DOHH2 (cell line): ENCODE results near the gene PCDHGA6.
"Not testable (repeated sequence)": the region's sequence is repeated elsewhere in the genome, so short reads cannot be mapped to it uniquely, and the experiment has no call there.

Experiments used
- H3F3A ChIP-seq: fragments of 200-600 bp; sonication (generic), shearing (Covaris generic); 2 replicates; pipeline ENCODE4 v1.6.0; 2016; ENCODE audit warnings: antibody characterized with exemption, mild to moderate bottlenecking; ENCODE audit not compliant: control insufficient read depth, insufficient read depth
- H3K27ac ChIP-seq: fragments of 200-600 bp; sonication (generic); 2 replicates; pipeline ENCODE4 v1.5.1; 2014; ENCODE audit warnings: low read depth, mild to moderate bottlenecking, low read length, moderate library complexity
- H3K27me3 ChIP-seq: fragments of 200-600 bp; sonication (generic); 2 replicates; pipeline ENCODE4 v1.6.1; 2014; ENCODE audit warnings: mild to moderate bottlenecking, low read length, mixed read lengths; ENCODE audit not compliant: control insufficient read depth
- H3K36me3 ChIP-seq: fragments of 200-600 bp; sonication (generic); 2 replicates; pipeline ENCODE4 v1.6.1; 2014; ENCODE audit warnings: mild to moderate bottlenecking, low read length, moderate library complexity, mixed read lengths; ENCODE audit not compliant: control insufficient read depth
- H3K4me1 ChIP-seq: fragments of 200-600 bp; sonication (generic); 2 replicates; pipeline ENCODE4 v1.6.1; 2014; ENCODE audit warnings: mild to moderate bottlenecking, low read length, mixed read lengths; ENCODE audit not compliant: control insufficient read depth
- H3K4me2 ChIP-seq: fragments of 200-600 bp; sonication (generic); 2 replicates; pipeline ENCODE4 v1.6.0; 2014; ENCODE audit warnings: mild to moderate bottlenecking, low read length, moderate library complexity
- H3K4me3 ChIP-seq: fragments of 200-600 bp; sonication (generic); 2 replicates; pipeline ENCODE4 v1.5.1; 2014; ENCODE audit warnings: mild to moderate bottlenecking, low read length, mixed read lengths
- H3K79me2 ChIP-seq: fragments of 200-600 bp; sonication (generic); 2 replicates; pipeline ENCODE4 v1.6.1; 2014; ENCODE audit warnings: mild to moderate bottlenecking, low read length, mixed read lengths; ENCODE audit not compliant: control insufficient read depth
- H3K9me2 ChIP-seq: fragments of 200-600 bp; sonication (generic); replicated peaks from 2 replicates; pipeline ENCODE4 v1.6.1; 2014; ENCODE audit warnings: mild to moderate bottlenecking, low read length, mixed read lengths; ENCODE audit not compliant: control insufficient read depth
- H3K9me3 ChIP-seq: fragments of 200-600 bp; sonication (generic); 2 replicates; pipeline ENCODE4 v1.6.1; 2014; ENCODE audit warnings: antibody characterized with exemption, low read length, mixed read lengths; ENCODE audit not compliant: control insufficient read depth, insufficient read depth
- H4K20me1 ChIP-seq: fragments of 200-600 bp; sonication (generic); 2 replicates; pipeline ENCODE4 v1.6.0; 2014; ENCODE audit warnings: low read depth, mild to moderate bottlenecking, antibody characterized with exemption, low read length, moderate library complexity; ENCODE audit not compliant: control insufficient read depth, insufficient read depth
- CTCF ChIP-seq: fragments of 200-600 bp; sonication (generic); IDR thresholded peaks from one replicate; pipeline ENCODE4 v1.5.1; 2014; ENCODE audit warnings: antibody characterized with exemption, mild to moderate bottlenecking, low read depth, low read length; ENCODE audit not compliant: poor library complexity, severe bottlenecking
- EZH2phosphoT487 ChIP-seq: fragments of 200-600 bp; sonication (generic); IDR thresholded peaks from 2 replicates; pipeline ENCODE4 v1.6.1; 2017; ENCODE audit warnings: borderline replicate concordance, mild to moderate bottlenecking, antibody characterized with exemption, low read length, moderate library complexity, mixed read lengths

PCDHGA6 gene

GRCh38 chr5:141397756-141398551 is 24.3 kb downstream of the PCDHGA6 start, which contains the start of gene PCDHGB5:
TSS of gene PCDHGB5 (plus strand) at chr5:141397947. CDS start at chr5:141398128, 181 bp downstream.
- peaks cover 16% of the 10 kb centered on the region for H3K79me2 ChIP-seq
- peak; percentile 43 for TF ChIP-seq CTCF
- not testable (repeated sequence) for H3K27me3 ChIP-seq, H3F3A ChIP-seq, H3K9me2 ChIP-seq, H4K20me1 ChIP-seq, H3K4me1 ChIP-seq, H3K27ac ChIP-seq, H3K4me2 ChIP-seq
- peaks cover 48% of the 10 kb centered on the region for H3K9me3 ChIP-seq
- peaks cover 41% of the 10 kb centered on the region for H3K36me3 ChIP-seq
- H3K4me3 ChIP-seq: peak within 1 kb of the TSS; percentile 58

- Histone ChIP-seq H3K4me2 (no peak overlapping the region), H3K9me3 (peaks cover 44% of the 10 kb centered on the region)
- TF ChIP-seq CTCF (no peak), EZH2phosphoT487 (no peak)
Observed at GRCh38 chr5:141398608-141399007, 24.9 kb downstream of the PCDHGA6 start.

GRCh38 chr5:141399555-141400258 is 26.0 kb downstream of the PCDHGA6 start:
- no peaks in the 10 kb centered on the region for H3K9me2 ChIP-seq
- peaks cover 33% of the 10 kb centered on the region for H3K36me3 ChIP-seq
- no peak overlapping the region for H3K27ac ChIP-seq
- TF ChIP-seq EZH2phosphoT487 (no peak), CTCF (no peak)
- 0 out of 2 replicates have a peak overlapping the region, but pooled peaks have one; percentile 17 for H3K4me3 ChIP-seq
- H3K9me3 ChIP-seq: peaks cover 37% of the 10 kb centered on the region
- no peaks in the 10 kb centered on the region; the same call in 1 of the 2 replicates for H3F3A ChIP-seq
- H3K79me2 ChIP-seq: peaks cover 16% of the 10 kb centered on the region
- H3K4me1 ChIP-seq: no peaks in the 10 kb centered on the region
- no peak overlapping the region for H3K4me2 ChIP-seq
- H3K27me3 ChIP-seq: no peaks in the 10 kb centered on the region
- H4K20me1 ChIP-seq: no peaks in the 10 kb centered on the region

More at GRCh38 chr5:141398608-141399007, 24.9 kb downstream of the PCDHGA6 start:
- H3K9me2 ChIP-seq: no peaks in the 10 kb centered on the region
- H3K27me3 ChIP-seq: no peaks in the 10 kb centered on the region
- no peaks in the 10 kb centered on the region for H3K4me1 ChIP-seq
- H3K27ac ChIP-seq: no peak overlapping the region
- no peaks in the 10 kb centered on the region; the same call in 1 of the 2 replicates for H3F3A ChIP-seq
- peak overlapping the region; percentile 24; the same call in 1 of the 2 replicates for H3K4me3 ChIP-seq
- H3K36me3 ChIP-seq: peaks cover 36% of the 10 kb centered on the region
- peaks cover 16% of the 10 kb centered on the region for H3K79me2 ChIP-seq
- no peaks in the 10 kb centered on the region for H4K20me1 ChIP-seq
